Thoracic aorta (tissue), 2 donors: ENCODE results near the gene ZNF25. TPM values are rescaled to one million over a fixed set of nuclear protein-coding genes. Genes with fewer than 3 reads are reported as not detected.
"Not testable (repeated sequence)": the region's sequence is repeated elsewhere in the genome, so short reads cannot be mapped to it uniquely, and the experiment has no call there.

Experiments
- ATAC-seq: fragments of 150-250 bp; one replicate; pipeline ENCODE4 v1.8.0; 2017; ENCODE audit warnings: low read depth; ENCODE audit not compliant: insufficient number of reproducible peaks, low FRiP score
- DNase-seq: peaks from one replicate; pipeline ENCODE4 v3.0.0-alpha.2; 2020; ENCODE audit warnings: low spot score
- H3K27ac ChIP-seq, 2 donors: fragments of 200-600 bp; sonication (generic); 1 replicate in 1 of 2; 2 replicates in 1 of 2; pipeline ENCODE4 v1.5.1; 2016; ENCODE audit warnings: mild to moderate bottlenecking in 2 of 2, moderate library complexity in 2 of 2
- H3K27me3 ChIP-seq: fragments of 200-600 bp; sonication (generic); replicated peaks from 2 replicates; pipeline ENCODE4 v1.6.0; 2016; ENCODE audit warnings: mild to moderate bottlenecking; ENCODE audit not compliant: insufficient read depth
- H3K36me3 ChIP-seq: fragments of 200-600 bp; sonication (generic); one replicate; pipeline ENCODE4 v1.5.1; 2016
- H3K4me1 ChIP-seq, 2 donors: fragments of 200-600 bp; sonication (generic); 1 replicate in 1 of 2; 2 replicates in 1 of 2; pipeline versions ENCODE4 v1.5.1 to v1.6.0; 2016; ENCODE audit warnings: low read depth in 2 of 2, mild to moderate bottlenecking in 1 of 2; ENCODE audit not compliant: control insufficient read depth in 1 of 2
- H3K4me3 ChIP-seq: fragments of 200-600 bp; sonication (generic); 2 replicates; pipeline ENCODE4 v1.5.1; 2016; ENCODE audit warnings: mild to moderate bottlenecking
- H3K9me3 ChIP-seq: fragments of 200-600 bp; sonication (generic); 2 replicates; pipeline ENCODE4 v1.5.1; 2016
- CTCF ChIP-seq: fragments of 200-600 bp; sonication (generic); IDR thresholded peaks from one replicate; pipeline ENCODE4 v1.5.1; 2019; ENCODE audit warnings: antibody characterized with exemption
- total RNA-seq, 2 donors: library from RNA; depleted of rRNA; stranded (reverse); fragments of >200 nt; gene quantifications; one replicate each; pipeline versions ENCODE4 v1.1.0 to v1.2.3, GENCODE V29; 2016

ZNF25 gene
- total RNA-seq, 2 donors from 2014 or later: 22.9 TPM

GRCh38 chr10:37948210-37948609 is 28.2 kb downstream of the ZNF25 start:
- TF ChIP-seq CTCF: no peak
- Histone ChIP-seq H3K9me3 (no peaks in the 10 kb centered on the region), H3K4me1 (no peaks in the 10 kb centered on the region), H3K36me3 (peaks cover 29% of the 10 kb centered on the region), H3K27me3 (no peaks in the 10 kb centered on the region), H3K4me3 (no peak overlapping the region), H3K27ac (no peak overlapping the region)
- DNase-seq (no peak), ATAC-seq (no peak)

GRCh38 chr10:37947526-37947925 is 28.9 kb downstream of the ZNF25 start:
- Histone ChIP-seq H3K4me1 (no peaks in the 10 kb centered on the region), H3K9me3 (no peaks in the 10 kb centered on the region), H3K27me3 (no peaks in the 10 kb centered on the region), H3K36me3 (peaks cover 22% of the 10 kb centered on the region), H3K27ac (no peak overlapping the region), H3K4me3 (no peak overlapping the region)
- no peak for DNase-seq
- TF ChIP-seq CTCF: no peak
- no peak for ATAC-seq

DNA sequence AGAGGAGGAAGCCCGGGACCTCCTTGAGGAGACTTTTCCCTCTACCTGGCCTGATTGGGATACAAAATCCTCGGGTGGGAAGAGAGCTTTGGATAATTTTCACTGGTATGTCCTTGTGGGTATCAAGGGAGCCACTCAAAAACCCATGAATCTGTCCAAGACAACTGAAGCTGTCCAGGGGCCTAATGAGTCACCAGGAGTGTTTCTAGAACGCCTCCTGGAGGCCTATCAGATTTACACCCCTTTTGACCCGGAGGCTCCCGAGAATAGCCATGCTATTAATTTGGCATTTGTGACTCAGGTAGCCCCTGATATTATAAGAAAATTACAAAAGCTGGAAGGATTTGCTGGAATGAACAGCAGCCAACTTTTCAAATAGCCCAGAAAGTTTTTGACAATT is 38.6 kb downstream of the ZNF25 start:
- Histone ChIP-seq H3K27ac (no peak overlapping the region), H3K36me3 (no peaks in the 10 kb centered on the region), H3K9me3 (no peaks in the 10 kb centered on the region), H3K27me3 (no peaks in the 10 kb centered on the region), H3K4me3 (no peak overlapping the region), H3K4me1 (no peaks in the 10 kb centered on the region)
- ATAC-seq: no peak
- no peak for DNase-seq
- no peak for TF ChIP-seq CTCF

GRCh38 chr10:37934791-37935190 is 41.7 kb downstream of the ZNF25 start:
- DNase-seq (no peak), ATAC-seq (no peak)
- H3K9me3 ChIP-seq: no peaks in the 10 kb centered on the region
- H3K36me3 ChIP-seq: no peaks in the 10 kb centered on the region
- no peak for TF ChIP-seq CTCF
- H3K4me3 ChIP-seq: no peak overlapping the region
- no peaks in the 10 kb centered on the region for H3K4me1 ChIP-seq
- H3K27ac ChIP-seq: no peak overlapping the region
- no peaks in the 10 kb centered on the region for H3K27me3 ChIP-seq

DNA sequence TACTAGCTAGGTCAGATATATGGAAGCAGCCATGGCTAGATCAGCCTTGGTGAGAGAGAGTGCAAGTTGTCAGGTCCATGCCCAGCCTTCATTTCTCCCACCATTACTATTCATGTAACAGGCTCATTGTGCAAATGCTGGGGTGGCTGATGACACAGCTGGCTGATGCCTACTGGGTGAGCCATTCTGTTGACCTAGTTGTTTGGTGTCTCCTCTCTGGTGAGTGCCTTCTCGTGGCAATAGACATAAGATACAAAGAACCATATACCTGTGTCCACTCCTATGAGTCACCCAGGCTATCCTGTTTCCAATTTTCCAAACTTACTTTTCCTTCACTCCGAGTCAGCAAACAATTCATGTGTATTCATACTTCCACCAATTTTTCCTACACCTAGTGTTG is 46.0 kb downstream of the ZNF25 start:
- no peak for DNase-seq
- TF ChIP-seq CTCF: no peak
- Histone ChIP-seq H3K4me1 (no peaks in the 10 kb centered on the region), H3K36me3 (no peaks in the 10 kb centered on the region), H3K27me3 (no peaks in the 10 kb centered on the region), H3K9me3 (no peaks in the 10 kb centered on the region), H3K27ac (no peak overlapping the region), H3K4me3 (no peak overlapping the region)
- no peak for ATAC-seq

DNA sequence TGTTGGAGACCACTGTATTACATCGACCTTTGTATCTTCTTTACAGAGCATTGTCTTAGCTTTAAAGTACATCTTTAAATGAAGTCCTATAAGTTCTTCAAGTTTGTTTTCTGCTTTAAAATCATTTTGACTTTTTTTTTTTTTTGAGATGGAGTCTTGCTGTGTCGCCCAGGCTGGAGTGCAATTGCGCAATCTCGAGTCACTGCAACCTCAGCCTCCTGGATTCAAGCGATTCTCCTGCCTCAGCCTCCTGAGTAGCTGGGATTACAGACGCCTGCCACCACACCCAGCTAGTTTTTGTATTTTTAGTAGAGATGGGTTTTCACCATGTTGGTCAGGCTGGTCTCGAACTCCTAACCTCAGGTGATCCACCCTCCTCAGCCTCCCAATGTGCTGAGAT is 68.3 kb downstream of the ZNF25 start:
- H3K4me3 ChIP-seq, H3K4me1 ChIP-seq, ATAC-seq, DNase-seq, H3K27me3 ChIP-seq, H3K9me3 ChIP-seq, H3K27ac ChIP-seq, H3K36me3 ChIP-seq: not testable (repeated sequence)
